Embryonic facial prominence (tissue), 1 donor: ENCODE data around the gene TFF1.

Experiments used
- DNase-seq: peaks from one replicate; pipeline ENCODE4 v3.0.0-alpha.2; 2016; ENCODE audit errors: extremely low spot score

TFF1 gene

GRCh38 chr21:42362700-42363099, 3.6 kb downstream of the TFF1 start:
- no peak for DNase-seq

- no peak for DNase-seq
Measured at GRCh38 chr21:42362198-42362597, 4.1 kb downstream of the TFF1 start.

DNA sequence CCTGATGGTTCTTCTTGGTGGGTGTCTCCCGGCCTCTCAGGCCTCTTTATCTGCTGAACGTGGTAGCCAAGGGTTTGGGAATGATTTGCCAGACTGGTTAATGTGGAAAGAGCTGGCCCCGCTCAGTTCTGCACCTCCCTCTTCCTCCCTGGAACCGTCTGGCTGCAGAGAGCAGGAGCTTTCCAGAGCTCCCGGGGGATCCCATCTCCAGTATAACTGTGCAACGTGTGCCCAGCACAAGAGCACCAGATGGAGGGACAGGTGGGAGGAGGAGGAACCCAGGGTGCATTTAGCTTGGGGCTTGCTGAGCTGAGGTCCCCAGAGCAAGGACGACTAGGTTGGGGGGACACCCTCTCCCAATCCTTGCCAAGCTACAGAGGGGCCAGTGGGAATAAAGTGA, 5.0 kb downstream of the TFF1 start:
- DNase-seq: no peak

GRCh38 chr21:42360317-42360716, 6.0 kb downstream of the TFF1 start:
- no peak for DNase-seq

DNA sequence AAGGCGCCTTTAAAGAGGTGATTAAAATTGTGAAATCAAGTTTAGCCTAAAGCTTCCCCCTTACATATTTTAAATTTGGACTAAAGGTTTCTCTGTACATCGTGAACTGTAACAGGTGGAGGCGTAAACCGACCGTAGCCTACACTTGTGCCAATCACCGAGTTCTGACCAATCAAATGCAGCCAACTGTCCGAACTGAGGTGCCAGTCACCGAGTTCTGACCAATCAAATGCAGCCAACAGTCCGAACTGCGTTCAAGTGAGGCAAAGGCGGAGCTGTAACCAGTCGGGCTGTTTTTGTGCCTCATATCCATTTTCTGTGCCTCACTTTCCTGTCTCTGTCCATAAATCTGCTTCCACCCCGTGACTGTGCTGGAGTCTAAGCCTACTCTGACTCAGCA, 7.4 kb downstream of the TFF1 start:
- no peak for DNase-seq

DNA sequence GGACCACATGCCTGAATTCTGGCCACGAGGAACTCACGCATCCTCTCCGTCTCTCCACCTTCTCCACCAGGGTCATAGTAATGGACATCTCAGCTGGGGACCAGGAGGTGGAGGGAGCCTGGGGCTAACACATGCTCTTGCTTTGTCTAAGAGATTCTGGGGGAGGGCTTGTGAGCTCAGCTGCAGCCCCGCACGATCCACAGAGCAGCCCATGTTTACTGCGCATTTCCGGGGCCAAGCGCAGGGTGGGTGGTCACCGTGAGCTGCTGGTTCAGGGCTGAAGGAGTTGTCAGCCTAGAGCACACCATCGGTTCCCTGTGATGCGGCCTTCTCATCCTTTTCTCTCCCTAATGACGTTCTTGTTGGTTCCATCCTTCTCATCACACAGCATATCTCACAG, 8.1 kb downstream of the TFF1 start:
- no peak for DNase-seq

DNA sequence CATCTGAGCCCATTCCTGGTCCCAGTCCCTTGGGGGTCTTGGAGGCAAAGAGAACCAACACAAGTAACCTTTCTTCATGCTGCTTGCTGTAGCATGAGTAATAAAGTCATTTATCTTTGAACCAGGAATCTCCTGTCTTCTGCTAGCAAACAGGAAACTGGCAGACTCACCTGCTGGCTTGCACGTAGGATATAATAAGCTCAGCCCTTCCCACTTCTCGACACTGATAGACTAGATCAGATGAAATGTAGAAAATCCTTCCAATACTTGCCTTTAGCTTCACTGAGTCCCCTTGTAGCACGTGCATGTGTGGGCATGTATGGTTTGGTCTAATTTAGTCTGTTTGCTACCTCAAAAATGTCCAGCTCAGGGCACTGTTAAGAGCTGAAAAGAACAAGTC, 9.0 kb downstream of the TFF1 start:
- DNase-seq: no peak

DNA sequence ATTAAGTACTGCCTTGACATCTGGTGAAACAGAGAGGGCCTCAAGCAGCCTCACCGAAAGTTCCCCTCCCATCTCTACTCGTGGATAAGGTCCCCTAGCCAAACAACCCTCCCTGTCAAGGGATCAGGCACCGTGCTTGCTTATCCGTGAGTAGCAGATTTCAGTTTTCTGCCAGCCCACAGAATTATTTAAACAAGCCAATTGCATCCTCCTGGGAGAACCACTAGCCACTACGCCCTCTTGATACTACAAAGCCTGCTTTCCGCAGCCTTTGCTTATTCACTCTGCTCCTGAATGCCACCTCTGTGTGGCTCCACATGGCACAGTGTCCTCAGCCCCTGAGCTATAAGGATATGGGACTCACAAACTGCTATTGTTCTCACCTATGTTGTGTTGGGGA, 9.7 kb downstream of the TFF1 start:
- no peak for DNase-seq

DNA sequence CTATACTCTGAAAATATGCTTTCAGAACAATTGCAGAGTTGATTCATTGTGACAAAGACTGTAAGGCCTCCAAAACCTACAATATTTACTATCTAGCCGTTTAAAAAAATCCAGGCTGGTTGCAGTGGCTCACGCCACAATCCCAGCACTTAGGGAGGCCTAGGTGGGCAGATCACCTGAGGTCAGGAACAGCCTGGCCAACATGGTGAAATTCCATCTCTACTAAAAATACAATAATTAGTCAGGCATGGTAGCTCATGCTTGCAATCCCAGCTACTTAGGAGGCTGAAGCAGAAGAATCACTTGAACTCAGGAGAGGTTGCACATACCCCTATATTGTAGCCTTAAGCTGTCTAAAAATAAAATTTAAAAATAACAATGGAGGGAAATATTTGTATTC, 10.3 kb downstream of the TFF1 start:
- DNase-seq: no peak

DNA sequence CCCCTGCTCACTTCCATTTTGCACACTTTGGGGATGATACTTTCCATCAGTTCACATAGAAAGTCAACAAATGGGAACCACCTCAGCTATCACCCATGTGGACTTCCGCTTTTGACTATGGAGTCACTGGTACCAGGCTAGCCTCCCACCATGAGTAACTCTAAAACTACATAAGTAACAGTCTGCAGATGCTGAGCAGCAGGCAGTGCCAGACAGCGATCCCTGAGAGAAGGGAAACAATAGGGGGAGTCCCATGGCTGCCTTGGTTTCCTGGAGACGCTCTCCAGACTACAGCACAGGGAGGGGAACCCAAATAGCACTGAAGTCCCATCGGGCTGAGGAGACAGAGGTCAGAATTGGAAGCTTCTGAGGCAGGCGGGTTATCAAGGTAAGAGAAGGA, 12.7 kb downstream of the TFF1 start:
- DNase-seq: no peak

- no peak for DNase-seq
Measured at GRCh38 chr21:42352441-42353095, 13.8 kb downstream of the TFF1 start.

GRCh38 chr21:42351626-42352440, 14.5 kb downstream of the TFF1 start:
- DNase-seq: no peak

- no peak for DNase-seq
Measured at GRCh38 chr21:42350927-42351426, 15.4 kb downstream of the TFF1 start, which contains the start of gene TFF2. Gene TFF2 (minus strand): TSS chr21:42350994. CDS start chr21:42350957, 37 bp downstream.

DNA sequence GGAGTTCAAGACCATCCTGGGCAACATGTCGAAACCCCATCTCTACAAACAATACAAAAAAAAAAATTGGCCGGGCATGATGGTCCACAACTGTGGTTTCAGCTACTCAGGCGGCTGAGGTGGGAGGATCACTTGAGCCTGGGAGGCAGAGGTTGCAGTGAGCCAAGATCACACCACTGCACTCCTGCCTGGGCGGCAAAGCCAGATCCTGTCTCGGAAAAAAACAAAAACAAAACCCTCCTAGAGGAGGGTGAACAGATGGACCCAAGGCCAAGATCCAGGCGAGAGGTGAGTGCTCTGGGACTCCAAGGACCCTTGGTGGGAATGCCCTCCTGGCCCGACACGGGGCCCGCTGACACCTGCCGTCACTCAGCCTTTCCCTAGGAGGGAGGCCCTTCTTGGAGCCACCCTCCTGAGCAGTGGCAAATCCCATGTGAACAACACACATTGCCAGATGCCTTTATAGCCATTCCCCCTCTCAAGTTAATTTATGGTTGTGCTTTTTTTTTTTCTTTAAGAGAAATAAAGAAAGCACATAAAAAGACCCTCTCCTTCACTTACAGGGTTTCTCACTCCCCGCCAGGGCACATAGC, 15.9 kb downstream of the TFF1 start:
- DNase-seq: no peak

- no peak for DNase-seq
Measured at GRCh38 chr21:42349420-42350317, 16.7 kb downstream of the TFF1 start.

GRCh38 chr21:42348762-42349161, 17.6 kb downstream of the TFF1 start:
- DNase-seq: no peak

GRCh38 chr21:42347601-42348327, 18.6 kb downstream of the TFF1 start:
- DNase-seq: no peak

DNA sequence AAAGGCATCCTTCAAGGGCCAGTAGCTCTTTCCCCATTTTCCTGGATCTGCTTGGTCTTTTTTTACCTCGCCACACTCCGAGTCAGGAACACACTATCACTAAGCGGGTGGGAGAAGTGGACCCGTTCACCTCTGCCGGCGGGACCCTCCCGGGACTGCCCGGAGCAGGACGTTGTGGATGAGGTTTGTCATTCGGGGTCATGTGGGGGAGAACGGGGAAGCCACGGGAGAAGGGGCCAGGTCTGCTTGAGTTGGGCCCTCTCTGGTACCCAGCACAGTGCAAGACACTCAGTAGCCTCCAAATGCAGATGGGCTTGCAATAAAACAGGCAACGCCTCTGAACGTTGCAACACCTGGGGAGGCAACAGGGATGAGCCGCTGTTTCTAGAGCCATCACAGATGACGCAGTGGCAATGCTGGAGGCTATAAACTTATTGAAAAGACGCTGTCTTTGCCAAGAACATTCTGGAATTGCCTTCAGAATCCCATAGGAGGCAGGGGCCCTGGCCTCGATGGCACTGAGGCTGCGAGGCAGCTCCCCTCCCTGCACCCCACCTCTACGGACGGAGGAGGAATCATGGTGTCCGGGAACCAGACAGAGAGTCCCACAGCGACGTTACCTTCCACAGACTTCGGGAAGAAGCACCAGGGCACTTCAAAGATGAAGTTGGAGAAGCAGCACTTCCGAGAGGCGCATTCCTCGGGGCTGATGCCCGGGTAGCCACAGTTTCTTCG, 19.3 kb downstream of the TFF1 start:
- DNase-seq: no peak

- no peak for DNase-seq
Measured at GRCh38 chr21:42346441-42346840, 19.9 kb downstream of the TFF1 start.

DNA sequence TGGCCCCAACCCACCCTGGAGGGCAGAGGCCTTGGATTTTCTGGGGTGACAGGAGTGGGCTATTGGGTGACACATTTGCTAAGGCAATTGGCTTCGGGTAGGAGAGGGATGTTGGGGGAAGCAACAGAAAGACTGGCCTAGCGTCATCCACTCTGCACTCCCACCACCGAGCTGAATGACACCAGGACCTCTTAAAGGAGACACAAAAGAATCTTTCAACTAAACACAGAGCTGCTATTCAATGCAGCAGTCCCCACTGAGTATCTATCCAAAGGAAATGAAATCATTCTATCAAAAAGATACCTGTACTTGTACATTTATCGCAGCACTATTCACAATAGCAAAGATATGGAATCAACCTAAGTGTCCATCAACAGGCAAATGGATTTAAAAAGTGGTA, 21.7 kb downstream of the TFF1 start:
- DNase-seq: no peak
